Measurements from ENCODE around the gene TENM4. TPM values are rescaled to one million over a fixed set of nuclear protein-coding genes. Genes with fewer than 3 reads are reported as not detected.

TENM4 gene
- polyA plus RNA-seq, 12 donors: 6.1 to 12.6 (median 7.8) TPM; not detected in 1

DNA sequence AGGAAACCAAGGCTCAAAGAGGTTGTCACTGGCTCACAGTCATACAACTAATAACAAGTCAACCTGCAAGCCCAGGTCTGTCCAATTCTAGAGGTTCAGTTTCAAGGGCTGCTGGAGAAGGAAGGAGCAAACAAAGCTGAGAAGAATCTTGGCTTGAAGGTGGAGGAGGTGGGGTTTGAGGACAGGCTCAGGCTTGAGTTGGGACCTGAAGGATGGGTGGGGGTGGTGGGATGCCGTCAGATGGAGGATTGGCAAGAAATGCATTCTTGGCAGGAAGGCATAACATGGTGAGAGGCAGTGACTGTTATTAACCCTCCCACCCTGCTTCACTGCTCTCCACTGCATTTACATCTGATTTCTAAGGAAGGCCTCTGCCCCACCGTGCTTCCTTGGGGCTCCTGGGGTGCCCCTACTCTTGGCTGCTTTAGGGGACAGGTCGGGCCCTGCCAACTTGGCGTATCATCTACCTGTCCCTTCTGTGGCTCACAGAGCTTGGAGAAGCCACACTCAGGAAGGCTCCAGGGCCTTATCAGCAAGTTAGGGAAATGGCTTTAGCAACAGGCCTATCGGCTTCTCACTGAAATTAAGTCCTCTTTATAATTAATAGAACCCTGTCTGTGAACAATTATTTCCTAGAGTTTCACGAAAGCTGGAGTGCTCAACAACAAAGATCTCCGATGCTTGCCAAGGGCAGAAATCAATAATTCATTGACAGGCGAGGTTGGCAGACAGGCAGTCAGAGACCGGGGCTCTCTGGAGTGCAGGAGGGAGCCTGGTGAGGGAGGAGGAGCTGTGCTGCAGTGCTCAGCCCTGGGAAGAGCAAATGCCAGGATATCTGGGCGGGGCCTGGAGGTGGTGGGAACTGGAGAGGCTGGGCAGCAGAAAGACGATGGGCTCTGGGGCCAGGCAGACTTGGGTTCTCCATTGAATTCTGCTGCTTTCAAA lies 781.2 kb downstream of the TENM4 start:
- DNase-seq: no peak

DNA sequence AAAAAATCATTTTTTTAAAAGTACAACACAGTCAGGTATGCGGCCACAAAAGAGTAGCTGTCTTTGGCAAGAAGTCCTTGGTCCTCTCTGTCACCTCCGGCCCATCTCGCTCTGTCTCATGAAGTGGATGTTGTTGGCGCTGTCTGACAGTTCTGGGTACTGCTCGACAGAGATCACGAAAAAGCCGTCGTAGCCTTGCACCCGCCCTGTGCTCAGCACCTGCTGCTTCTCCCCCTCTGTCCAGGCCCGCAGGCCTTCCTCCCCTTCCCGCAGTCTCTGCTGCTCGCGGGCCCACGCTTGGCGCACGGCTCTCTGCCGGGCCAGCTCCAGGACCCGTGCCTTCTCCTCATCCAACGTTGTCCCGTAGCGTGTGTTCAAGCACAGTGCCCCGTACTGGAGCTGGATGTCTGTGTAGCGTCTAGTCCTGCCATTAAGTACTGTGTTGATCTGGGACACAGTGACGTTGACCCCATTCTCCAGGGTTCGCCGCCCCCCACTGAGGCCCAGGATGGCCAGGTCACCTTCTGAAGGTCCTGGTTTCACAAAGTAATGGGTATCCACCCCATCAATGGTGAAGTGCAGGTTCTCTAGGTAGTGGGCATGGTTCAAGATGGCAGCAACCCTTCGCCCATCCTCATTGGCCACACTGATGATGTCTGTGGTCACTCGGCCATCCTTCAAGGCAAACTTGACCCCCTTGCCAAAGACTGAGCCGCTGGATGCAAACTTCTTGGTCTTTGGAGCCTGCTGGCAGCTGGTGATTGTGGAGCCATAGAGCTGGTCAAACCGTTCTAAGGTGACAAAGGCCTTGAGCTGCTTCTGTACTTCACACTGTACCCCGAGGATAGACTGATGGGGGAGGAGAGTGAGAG lies 782.6 kb downstream of the TENM4 start:
- DNase-seq: no peak

DNA sequence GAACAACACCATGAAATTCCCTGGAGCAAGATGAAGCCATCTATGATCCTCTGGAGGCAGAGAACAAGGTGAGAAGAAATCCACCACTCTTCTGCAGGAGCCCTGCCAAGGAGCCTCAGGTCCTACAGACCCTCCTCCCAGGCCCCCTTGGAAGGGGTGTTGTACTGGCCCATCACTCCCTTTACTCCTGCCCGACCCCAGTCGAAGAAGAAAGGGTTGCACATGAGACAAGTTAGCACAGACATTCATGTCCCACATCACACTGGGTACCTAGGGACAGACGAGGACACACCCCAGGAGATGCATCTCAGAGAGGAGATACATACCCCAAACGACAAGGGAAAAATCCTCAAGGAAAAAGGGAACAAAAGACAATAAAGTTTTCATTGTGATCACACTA lies 783.4 kb downstream of the TENM4 start:
- DNase-seq: no peak

DNA sequence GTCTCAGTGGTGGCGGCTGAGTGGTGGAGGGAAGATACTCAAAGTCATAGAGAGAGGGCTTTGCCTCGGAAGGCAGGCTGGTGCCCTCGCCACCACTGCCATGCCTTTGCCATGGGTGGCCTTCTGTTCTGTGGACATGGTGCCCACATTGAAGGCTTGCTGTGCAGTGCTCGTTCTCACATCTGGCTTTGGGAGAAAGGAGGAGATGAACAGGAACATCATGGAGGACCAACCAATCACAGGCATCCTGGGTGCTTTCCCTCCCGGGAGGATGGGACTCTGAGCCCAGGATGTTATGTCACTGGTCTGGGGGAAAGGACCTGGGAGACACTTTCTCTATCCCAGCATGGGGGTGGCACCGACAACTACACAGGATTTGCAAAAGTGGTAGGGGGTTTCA lies 783.8 kb downstream of the TENM4 start:
- no peak for DNase-seq

DNA sequence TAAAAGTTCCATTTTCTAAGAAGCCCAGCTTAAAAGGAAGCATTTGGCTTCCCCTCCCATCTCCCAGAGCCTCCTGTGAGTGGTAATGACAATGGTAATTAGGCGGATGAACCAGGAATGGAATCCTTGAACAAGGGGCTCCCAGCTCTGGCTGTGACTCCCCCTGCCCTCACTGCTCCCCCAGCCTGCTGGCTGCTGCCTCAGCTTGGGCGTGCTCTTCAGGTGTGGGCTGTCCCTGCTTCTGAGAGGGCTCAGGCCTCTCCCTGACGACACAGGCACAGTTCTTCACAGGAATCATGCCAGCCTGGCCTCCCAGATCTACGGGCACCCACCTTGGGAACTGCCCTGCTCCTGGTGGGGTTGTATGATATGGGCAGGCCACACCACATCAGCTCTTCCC lies 784.5 kb downstream of the TENM4 start:
- DNase-seq: no peak

DNA sequence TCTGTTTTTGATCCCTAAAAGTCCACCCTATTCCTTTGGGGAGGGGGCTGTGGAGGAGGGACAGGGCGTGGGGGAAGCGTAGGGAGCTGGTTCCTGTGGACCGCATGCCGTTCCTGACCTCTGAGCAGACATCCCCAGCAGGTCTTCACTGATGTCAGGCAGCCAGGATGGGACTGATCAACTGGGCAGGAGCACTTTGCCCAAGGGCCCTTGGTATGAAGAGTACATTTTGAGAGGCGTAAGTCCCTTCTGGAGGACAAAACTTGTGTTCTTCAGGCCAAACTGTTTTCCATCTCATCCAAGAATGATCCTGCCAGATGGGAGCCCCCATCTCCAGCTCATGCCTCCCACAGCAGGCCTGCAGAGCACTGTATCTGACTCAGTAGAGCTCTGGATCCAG lies 785.3 kb downstream of the TENM4 start:
- no peak for DNase-seq

DNA sequence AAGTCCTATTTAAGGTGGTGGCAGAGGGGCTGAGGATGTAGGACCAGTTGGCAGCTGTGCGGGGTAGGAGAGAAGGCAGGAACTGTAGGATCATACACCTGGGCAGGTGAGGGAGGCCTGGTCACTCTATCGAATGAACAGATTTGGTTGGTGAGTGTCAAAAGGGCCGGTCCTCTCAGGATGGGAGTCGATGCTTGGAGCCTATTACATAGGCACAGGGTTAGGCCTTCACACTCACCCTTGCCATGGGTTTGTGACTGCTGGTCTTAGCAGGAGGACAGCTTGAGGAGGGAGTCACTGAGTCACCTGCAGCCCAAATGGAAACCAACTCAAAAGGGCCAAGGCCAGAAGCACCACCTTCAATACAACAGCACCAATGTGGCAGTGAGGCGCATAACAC lies 786.0 kb downstream of the TENM4 start:
- DNase-seq: no peak

DNA sequence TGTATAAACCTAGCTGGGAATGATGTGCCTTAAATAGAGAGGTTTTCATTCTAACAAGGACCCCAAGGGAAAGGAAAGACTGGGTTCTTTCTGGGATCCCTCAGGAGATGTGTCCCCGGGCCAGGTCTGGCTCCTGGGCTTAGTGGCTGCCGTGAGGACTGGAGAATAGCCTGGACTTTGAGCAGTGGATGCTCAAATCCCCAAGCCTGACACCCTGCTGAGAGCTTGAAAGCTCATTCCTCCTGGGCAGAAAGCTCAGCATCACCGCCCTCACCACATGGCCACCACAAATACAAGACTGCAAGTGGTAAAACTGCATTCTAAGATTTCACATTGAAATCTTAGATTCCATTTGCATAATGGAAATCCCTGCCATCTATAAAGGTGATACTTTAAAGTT lies 786.8 kb downstream of the TENM4 start:
- no peak for DNase-seq

DNA sequence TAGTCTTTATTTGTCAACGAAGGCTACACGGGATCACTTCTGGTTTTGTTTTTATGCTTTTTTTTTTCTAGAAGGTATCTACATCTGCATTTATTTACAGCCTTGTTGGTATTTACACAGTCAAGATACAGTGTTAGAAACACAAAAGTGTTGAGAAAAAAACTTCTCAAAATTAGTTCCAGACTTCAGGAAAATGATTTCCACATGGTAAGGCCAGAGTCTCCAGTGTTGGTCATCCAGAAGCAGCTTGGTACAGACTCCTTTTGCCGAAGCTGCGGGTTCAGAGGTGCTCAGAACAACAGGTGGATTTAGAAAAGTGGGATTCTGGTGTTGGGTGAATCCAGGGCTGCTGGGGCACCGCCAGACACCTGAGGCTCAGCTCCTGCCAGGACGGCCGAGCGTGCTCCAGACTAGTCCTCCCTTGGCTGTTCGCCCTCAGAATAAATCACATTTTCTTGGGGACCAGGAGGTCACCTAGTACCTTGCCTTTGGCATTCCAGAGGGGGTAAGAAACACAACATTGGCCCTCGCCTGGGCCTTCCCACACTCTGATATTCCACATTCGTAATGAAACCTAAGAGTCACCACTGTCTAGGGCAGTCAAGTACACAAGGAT lies 787.4 kb downstream of the TENM4 start:
- no peak for DNase-seq

DNA sequence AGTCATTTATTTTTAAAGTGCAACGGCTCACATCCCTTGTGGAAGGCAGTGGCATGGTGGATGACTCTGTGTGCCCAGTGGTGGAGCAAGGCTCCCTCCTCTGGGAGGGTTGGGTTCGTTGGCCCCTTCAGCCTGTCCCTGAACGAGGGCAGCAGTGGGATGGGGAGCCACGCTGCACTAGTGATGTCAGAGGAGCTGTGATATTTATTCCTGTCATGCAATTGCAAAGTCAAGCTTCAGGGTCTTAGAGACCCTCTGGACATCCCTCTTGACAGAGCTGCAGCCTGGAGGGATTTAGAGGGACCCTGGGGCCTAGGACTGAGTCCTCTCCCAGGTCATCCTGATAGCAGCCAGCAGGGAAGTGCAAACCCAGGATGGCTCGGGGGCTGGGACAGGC lies 788.0 kb downstream of the TENM4 start:
- DNase-seq: no peak

DNA sequence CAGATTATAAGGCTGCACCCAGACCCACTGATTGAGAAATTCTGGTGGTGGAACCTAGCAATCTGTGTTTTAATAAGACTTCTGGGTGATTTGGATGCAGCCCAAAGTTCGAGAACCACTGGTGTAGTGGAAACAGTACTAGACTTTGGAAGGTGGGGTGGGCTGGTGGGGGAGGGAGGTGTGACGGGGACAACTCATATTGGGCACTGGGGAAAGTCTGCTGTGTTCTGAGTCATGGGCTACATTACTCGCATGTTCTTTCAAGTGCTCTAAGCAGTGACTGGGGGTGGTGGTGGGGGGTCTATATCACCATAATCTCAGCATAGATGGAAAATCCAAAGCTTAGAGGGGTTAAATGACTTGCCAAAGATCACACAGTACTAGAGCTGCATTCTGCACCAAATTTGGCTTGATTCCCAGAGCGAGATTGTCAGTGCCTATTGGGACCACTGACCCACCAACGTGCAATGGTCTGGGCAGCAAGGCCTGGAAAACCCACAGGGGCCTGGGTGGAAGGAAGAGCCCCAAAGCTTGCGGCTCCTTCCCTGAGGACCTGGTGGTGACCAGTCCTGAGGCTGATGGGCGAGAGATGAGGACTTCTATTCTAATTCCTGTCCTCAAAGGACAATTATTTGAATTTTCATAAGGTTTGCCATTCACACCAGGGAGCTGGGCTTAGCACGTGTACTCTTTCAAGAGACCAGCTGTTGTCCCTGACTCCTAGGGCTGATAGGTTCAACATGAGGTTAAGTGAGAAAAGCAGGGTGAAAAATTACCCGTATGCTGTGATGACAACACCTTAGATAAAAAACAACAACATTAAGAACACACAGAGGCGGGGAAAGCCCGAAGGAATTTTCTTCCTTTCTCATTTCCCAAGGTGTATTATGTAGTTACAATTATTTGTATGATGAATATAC lies 788.6 kb downstream of the TENM4 start:
- no peak for DNase-seq

DNA sequence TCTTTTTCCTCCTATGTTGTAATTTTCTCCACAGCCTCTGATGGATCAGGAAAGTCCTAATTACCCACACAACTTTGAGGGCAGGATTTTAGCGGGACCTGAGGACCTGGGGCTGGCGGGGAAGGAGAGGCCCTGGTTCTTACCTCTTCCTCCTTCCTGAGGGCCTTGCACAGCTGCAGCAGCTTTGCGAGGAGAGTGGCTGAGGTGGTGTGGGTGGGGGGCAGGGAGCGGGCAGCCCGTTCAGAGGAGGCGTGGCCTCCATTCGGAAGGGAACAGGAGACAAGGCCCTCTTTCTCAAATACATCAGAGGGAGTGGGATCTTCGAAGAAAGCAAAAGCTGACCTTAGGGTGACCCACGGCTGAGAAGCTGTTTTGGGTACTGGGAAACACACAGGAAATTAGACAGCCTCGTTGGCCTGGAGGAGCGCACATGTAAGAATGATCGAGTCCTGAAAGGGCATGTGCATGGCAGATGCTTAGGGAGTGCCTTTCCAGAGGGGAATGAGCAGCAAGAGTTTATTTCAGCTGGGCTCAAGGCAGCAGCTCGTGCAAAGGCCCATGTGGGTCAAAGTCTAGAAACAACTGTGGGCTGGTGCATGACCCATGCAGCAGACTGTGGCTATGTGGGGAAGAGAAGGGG lies 789.6 kb downstream of the TENM4 start:
- no peak for DNase-seq

DNA sequence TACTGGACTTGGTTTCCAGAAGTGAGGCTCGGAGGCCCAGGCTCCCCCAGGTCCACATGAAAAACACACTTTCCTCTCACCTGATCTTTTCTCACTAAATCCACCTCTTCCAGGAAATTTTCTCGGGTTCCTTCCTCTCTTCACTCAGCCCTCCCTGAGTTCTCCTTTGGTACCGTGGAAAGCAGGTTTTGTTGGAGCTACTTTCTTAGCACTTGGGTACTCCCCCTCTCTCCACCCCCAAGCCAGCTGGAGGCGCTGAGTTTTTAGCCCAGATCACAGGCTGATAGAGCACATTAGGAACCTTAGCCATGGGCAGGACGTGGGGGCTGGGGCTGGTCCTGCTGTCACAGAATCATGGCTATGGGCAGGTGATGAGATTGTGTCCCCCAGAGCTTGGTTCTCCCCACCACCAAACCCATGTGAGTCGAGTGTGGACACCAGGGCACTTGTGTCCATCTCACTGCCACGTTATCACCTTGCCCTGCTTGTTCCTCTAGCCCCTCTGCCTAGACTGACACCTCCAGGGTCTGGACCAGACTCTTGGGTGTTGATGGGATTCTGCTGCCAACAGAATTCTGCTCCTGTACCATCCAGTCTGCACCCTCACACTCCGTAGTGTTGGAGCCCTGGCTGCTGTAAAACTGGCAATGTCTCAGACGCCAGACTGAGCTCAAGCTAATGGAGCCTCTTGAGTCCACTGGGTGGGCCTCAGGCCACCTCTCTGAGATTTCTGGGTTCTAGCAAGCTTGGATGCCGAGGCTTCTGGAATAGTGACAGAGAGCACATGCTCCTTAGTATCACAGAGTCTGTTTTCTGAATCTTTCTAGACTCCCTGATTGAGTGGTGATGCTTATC lies 791.2 kb downstream of the TENM4 start:
- DNase-seq: no peak

DNA sequence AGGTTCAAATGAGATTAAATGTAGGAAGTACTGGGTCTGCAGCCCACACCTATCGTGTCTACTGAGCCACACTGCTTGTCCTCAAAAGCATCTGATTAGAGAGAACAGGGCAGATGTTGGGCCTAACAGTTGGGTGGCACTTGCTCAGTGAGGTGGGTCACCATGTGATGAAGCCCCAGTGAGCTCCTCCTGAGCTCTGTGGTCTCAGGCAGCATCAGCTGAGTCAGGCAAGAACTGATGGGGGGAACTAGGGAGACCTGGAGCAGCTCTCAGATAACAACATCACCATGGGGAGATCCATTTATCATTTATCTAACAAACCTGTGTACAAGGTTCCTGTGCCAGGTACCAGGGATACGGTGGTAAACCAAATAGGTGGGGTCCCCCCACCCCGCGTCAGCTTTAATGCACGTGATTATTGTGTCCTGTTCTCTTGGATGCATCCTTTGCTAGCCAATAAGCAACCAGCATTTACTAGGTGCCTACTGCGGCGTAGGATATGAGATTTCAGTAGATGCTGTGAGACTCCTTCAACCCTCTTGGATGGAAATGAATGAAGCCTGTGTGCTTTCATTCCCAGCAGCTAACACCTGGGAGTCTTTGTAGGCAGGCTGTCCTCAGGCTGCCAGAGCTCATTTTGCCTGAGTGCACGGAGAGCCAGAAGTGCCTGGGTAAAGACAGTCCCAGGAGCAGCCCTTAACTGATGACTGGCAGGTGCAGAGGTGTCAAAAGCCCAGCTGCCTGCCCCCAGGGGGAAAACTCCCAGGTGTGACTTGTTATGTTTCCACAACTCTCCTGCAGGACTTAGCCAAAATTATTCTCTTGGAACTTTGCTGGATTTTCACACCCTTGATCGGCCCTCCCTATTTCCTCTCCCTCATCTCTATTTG lies 792.6 kb downstream of the TENM4 start:
- DNase-seq: no peak

DNA sequence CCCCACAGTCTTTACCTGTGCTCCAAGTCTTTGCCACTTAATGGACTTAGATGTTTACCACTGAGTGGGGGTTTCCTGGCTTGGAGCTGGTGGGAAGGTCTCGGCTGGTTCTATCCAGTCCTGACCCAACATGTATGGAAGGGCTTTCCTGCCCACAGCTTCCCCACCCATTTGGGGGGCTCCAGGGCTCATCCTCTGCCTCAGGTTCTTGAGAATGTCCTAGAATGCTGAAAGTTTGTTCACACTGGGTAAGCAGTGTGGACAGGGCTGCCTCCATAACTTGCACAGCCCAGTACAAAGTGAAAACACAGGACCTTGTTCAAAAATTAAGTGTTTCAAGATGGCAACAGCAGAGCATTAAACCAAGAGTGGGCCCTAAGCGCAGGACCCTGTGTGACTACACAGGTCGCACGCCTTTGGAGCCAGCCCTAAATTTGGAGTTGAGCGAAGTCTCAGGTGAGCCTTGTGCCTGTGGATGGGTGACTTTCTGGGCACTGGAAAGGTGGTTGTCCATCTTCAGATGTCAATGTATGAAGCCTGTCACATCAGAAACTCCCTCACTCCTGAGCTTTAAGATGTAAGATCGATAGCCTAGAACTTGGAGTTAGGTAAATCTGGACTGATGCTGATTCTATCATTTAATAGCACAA lies 793.4 kb downstream of the TENM4 start:
- DNase-seq: no peak

DNA sequence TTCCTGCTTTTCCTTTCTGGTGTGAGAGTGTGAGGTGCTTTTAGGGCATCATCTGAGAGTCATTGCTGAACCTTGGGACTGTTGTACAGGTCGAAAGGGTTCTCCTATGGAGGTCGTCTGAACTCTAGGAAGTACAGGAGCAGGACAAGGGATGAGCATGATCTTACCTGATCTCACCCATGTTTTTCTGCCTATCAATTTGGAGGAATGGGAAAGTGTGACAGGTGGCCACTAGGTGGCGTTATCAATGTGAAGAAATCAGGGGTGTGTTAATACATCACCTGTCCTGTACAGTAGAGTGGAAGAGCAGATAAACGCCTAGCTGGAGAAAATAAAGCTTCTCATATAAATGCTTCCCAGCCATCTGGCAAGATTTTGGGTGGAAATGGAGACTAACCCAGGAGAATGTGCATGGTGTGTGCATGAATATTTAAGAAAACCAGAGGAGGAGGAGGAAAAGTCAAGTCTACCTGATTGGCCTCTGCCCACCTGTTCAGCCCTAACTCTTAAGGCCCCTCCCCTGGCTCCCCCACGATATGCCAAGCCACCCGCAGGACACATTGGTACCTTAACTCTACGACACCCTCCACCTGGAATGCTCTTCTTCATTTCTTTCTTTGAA lies 794.2 kb downstream of the TENM4 start:
- peak; percentile 16 for DNase-seq
